A549 (cell line): ENCODE measurements around the gene FRMD8. TPM values are rescaled to one million over a fixed set of nuclear protein-coding genes. Genes with fewer than 3 reads are reported as not detected.
A peak's percentile ranks its signal among the peaks of the same experiment; 100 is the strongest.

Source experiments
- ATAC-seq, 2 experiments: fragments of 200-7000 bp in 1 of 2; fragments of >200 bp in 1 of 2; cut with Nextera tagmentation in 1 of 2; cut with Tn5 transposase in 1 of 2; 3 replicates each; pipeline versions ENCODE4 v1.8.0 to v1.9.1; 2018 to 2020; ENCODE audit warnings: mild to moderate bottlenecking in 1 of 2, moderate library complexity in 1 of 2
- CTCF ChIA-PET: fragments of 300-600 bp; sonication (Branson Sonifier 250); formaldehyde crosslinking; extraction: SDS; loops from one replicate; lab custom pipeline; 2021; ENCODE audit warnings: antibody characterized with exemption, inconsistent platforms; lab: Yijun Ruan, JAX
- POLR2A ChIA-PET: fragments of 350-600 bp; formaldehyde crosslinking; extraction: SDS; loops from one replicate; lab custom pipeline; 2021; ENCODE audit warnings: antibody characterized with exemption, inconsistent platforms; lab: Yijun Ruan, JAX
- DNase-seq, 2 experiments: peaks; one replicate each; pipeline versions ENCODE4 v3.0.0 to v3.0.0-alpha.2; 2011 to 2016; ENCODE audit warnings: low read depth in 1 of 2, low spot score in 1 of 2
- FAIRE-seq: peaks from 2 replicates; lab custom pipeline; 2011; peaks lifted over from hg19 to GRCh38; lab: Jason Lieb, UNC
- H3K27ac ChIP-seq, 2 experiments: fragments of >200 bp; sonication (Bioruptor Twin); formaldehyde crosslinking; 3 replicates each; pipeline ENCODE4 v1.5.1; 2016 to 2017
- H3K4me1 ChIP-seq: fragments of >200 bp; sonication (Bioruptor Twin); formaldehyde crosslinking; 3 replicates; pipeline ENCODE4 v1.6.1; 2016
- H3K4me2 ChIP-seq: fragments of >200 bp; sonication (Bioruptor Twin); formaldehyde crosslinking; 3 replicates; pipeline ENCODE4 v1.6.1; 2016
- H3K4me3 ChIP-seq: fragments of >200 bp; sonication (Bioruptor Twin); formaldehyde crosslinking; 3 replicates; pipeline ENCODE4 v1.5.1; 2016
- H3K9me3 ChIP-seq: fragments of >200 bp; sonication (Bioruptor Twin); formaldehyde crosslinking; 3 replicates; pipeline ENCODE4 v1.6.1; 2016
- BHLHE40 ChIP-seq: IDR thresholded peaks from 2 replicates; pipeline ENCODE4 v1.6.1; 2012; ENCODE audit warnings: low read depth, low read length, inconsistent platforms
- CEBPB ChIP-seq, 2 experiments: fragments of >200 bp in 1 of 2; sonication (Bioruptor Twin) in 1 of 2; formaldehyde crosslinking in 1 of 2; IDR thresholded peaks; 2 replicates each; pipeline ENCODE4 v1.6.1; 2012 to 2016
- CHD2 ChIP-seq: fragments of 150-350 bp; IDR thresholded peaks from 2 replicates; pipeline ENCODE4 v1.6.1; 2014; ENCODE audit warnings: low read length; ENCODE audit not compliant: partially characterized antibody
- CHD4 ChIP-seq: fragments of 200-600 bp; sonication (generic); IDR thresholded peaks from 2 replicates; pipeline ENCODE4 v1.6.1; 2016; ENCODE audit warnings: antibody characterized with exemption, mild to moderate bottlenecking, borderline replicate concordance
- ESRRA ChIP-seq: fragments of 150-350 bp; IDR thresholded peaks from 2 replicates; pipeline ENCODE4 v1.6.1; 2014; ENCODE audit warnings: mild to moderate bottlenecking, low read length, borderline replicate concordance
- FOSB ChIP-seq: fragments of 250-450 bp; sonication (Bioruptor Pico); IDR thresholded peaks from 2 replicates; pipeline ENCODE4 v1.5.0; 2020; ENCODE audit warnings: mild to moderate bottlenecking, moderate library complexity
- FOSL2 ChIP-seq, 2 experiments: fragments of 450-650 bp in 1 of 2; fragments of >200 bp in 1 of 2; sonication (Bioruptor Twin) in 1 of 2; formaldehyde crosslinking; IDR thresholded peaks; 2 replicates each; pipeline versions ENCODE4 v1.5.0 to v1.6.1; 2016 to 2020; ENCODE audit warnings: mild to moderate bottlenecking in 1 of 2, moderate library complexity in 1 of 2
- FOXS1 ChIP-seq: fragments of 250-450 bp; sonication (Bioruptor Pico); IDR thresholded peaks from 2 replicates; pipeline ENCODE4 v1.5.0; 2020; ENCODE audit warnings: mild to moderate bottlenecking, moderate library complexity
- HOXA7 ChIP-seq: fragments of 250-450 bp; sonication (Bioruptor Pico); IDR thresholded peaks from 2 replicates; pipeline ENCODE4 v1.5.0; 2020; ENCODE audit warnings: mild to moderate bottlenecking, moderate library complexity
- JUN ChIP-seq, 2 experiments: fragments of >200 bp; sonication (Bioruptor Twin); formaldehyde crosslinking; IDR thresholded peaks; 2 replicates in 1 of 2; 3 replicates in 1 of 2; pipeline ENCODE4 v1.6.1; 2016 to 2017
- JUNB ChIP-seq: fragments of >200 bp; sonication (Bioruptor Twin); formaldehyde crosslinking; IDR thresholded peaks from 2 replicates; pipeline ENCODE4 v1.6.1; 2016
- MAFK ChIP-seq: fragments of 450-650 bp; IDR thresholded peaks from 2 replicates; pipeline ENCODE4 v1.6.1; 2014; ENCODE audit not compliant: partially characterized antibody
- NFE2L2 ChIP-seq: fragments of 150-350 bp; conservative IDR thresholded peaks from 2 replicates; pipeline ENCODE4 v1.6.1; 2014; ENCODE audit warnings: low read length
- NPAS2 ChIP-seq: fragments of 250-450 bp; sonication (Bioruptor Pico); IDR thresholded peaks from 2 replicates; pipeline ENCODE4 v1.8.0; 2022; ENCODE audit warnings: mild to moderate bottlenecking, moderate library complexity, borderline replicate concordance
- RAD21 ChIP-seq, 2 experiments: fragments of >200 bp in 1 of 2; sonication (Bioruptor Twin) in 1 of 2; formaldehyde crosslinking in 1 of 2; IDR thresholded peaks in 1 of 2; conservative IDR thresholded peaks in 1 of 2; 2 replicates in 1 of 2; 3 replicates in 1 of 2; pipeline ENCODE4 v1.6.1; 2012 to 2018; ENCODE audit warnings: inconsistent platforms in 1 of 2
- RARB ChIP-seq: fragments of 250-450 bp; sonication (Bioruptor Pico); IDR thresholded peaks from 2 replicates; pipeline ENCODE4 v1.8.0; 2021; ENCODE audit warnings: mild to moderate bottlenecking, moderate library complexity
- RCOR1 ChIP-seq: fragments of 150-350 bp; IDR thresholded peaks from 2 replicates; pipeline ENCODE4 v1.6.1; 2014; ENCODE audit warnings: antibody characterized with exemption, low read length, low read depth
- RFX5 ChIP-seq: fragments of 450-650 bp; IDR thresholded peaks from 2 replicates; pipeline ENCODE4 v1.7.1; 2014; ENCODE audit warnings: antibody characterized with exemption, mild to moderate bottlenecking, moderate library complexity
- SREBF2 ChIP-seq: fragments of 450-650 bp; IDR thresholded peaks from 2 replicates; pipeline ENCODE4 v1.6.1; 2014; ENCODE audit warnings: mild to moderate bottlenecking, moderate library complexity
- TP53 ChIP-seq: fragments of 250-450 bp; sonication (Bioruptor Pico); IDR thresholded peaks from 2 replicates; pipeline ENCODE4 v1.5.0; 2021; ENCODE audit warnings: mild to moderate bottlenecking, moderate library complexity
- ZSCAN20 ChIP-seq: fragments of 250-450 bp; sonication (Bioruptor Pico); IDR thresholded peaks from 2 replicates; pipeline ENCODE4 v1.8.0; 2022; ENCODE audit warnings: mild to moderate bottlenecking, moderate library complexity
- WGBS: methylation state at CpG from one replicate; pipeline ENCODE4 v1.1.6; 2017; ENCODE audit errors: missing lambda C conversion rate; 5-methylcytosine and 5-hydroxymethylcytosine counted together
- polyA plus RNA-seq, 4 experiments: library from polyadenylated mRNA; depleted of rRNA in 3 of 4; stranded (reverse); fragments of >200 nt; fragmentation: RNase III in 1 of 4; extraction: RNeasy Plus Mini Kit Qiagen cat#74134 plus additional on column Dnase treatment in 1 of 4; gene quantifications; 2 replicates in 3 of 4; 3 replicates in 1 of 4; pipeline ENCODE4 v1.2.3, GENCODE V29; 2011 to 2017
- TF ChIP-seq, protein P1 (sequence below): fragments of >200 bp; sonication (Bioruptor Twin); formaldehyde crosslinking; IDR thresholded peaks from 3 replicates; pipeline ENCODE4 v1.6.1; 2016
- TF ChIP-seq, protein P2 (sequence below): fragments of 250-450 bp; sonication (Bioruptor Pico); IDR thresholded peaks from 2 replicates; pipeline ENCODE4 v1.5.0; 2021; ENCODE audit warnings: mild to moderate bottlenecking, moderate library complexity, borderline replicate concordance
- TF ChIP-seq, protein P3 (sequence below): IDR thresholded peaks from 2 replicates; pipeline ENCODE4 v1.6.1; 2012
- TF ChIP-seq, protein P4 (sequence below): fragments of >200 bp; sonication (Bioruptor Twin); formaldehyde crosslinking; IDR thresholded peaks from 3 replicates; pipeline ENCODE4 v1.5.1; 2016
- TF ChIP-seq, protein P5 (sequence below): fragments of 150-350 bp; IDR thresholded peaks from 2 replicates; pipeline ENCODE4 v1.6.1; 2014; ENCODE audit warnings: low read depth, mild to moderate bottlenecking, low read length

The FRMD8 gene
- polyA plus RNA-seq, 2 of the 4 experiments (the other 2 are of a cell fraction), result 12.9 to 20.0 TPM

DNA sequence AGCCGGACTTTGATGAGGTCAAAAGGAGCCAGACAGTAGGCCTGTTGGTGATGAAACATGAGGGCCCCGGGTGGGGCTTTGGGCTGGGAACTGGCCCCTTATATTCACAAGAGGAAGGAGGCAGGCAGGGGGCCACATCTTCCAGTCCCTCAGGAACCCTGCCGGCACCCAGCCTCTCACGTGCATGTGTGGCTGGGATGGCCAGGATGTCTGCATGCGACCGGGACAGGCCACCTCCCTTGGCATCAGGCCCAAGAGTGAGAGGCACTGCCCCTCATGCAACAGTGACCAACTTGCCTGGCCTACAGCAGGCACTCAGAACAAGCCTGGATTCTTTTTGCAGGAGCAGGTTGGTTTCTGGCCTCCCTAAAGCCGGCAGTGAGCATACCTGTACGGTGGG lies 9.4 kb upstream of the FRMD8 start:
- POLR2A ChIA-PET, result no interaction called here
- H3K4me3 ChIP-seq, result no peak overlapping the region
- 76% methylated on average over 6 of the region's 8 CpGs for WGBS
- no peak for FAIRE-seq
- no peak for TF ChIP-seq ESRRA
- TF ChIP-seq NPAS2 (CRISPR knock-in tag), result no peak
- no peak for TF ChIP-seq CEBPB (IDR thresholded peaks at IDR 0.05)
- no peak for TF ChIP-seq RARB (CRISPR knock-in tag)
- no peak for TF ChIP-seq MAFK
- no peak for TF ChIP-seq RAD21 (conservative IDR thresholded peaks at IDR 0.05 in 1 of 2, IDR thresholded peaks at IDR 0.05 in 1 of 2)
- TF ChIP-seq CHD2, result no peak
- TF ChIP-seq ZSCAN20, result no peak
- no peak for TF ChIP-seq TP53 (CRISPR knock-in tag)
- TF ChIP-seq RCOR1, result no peak
- no peak for TF ChIP-seq FOXS1
- TF ChIP-seq, protein P1, sequence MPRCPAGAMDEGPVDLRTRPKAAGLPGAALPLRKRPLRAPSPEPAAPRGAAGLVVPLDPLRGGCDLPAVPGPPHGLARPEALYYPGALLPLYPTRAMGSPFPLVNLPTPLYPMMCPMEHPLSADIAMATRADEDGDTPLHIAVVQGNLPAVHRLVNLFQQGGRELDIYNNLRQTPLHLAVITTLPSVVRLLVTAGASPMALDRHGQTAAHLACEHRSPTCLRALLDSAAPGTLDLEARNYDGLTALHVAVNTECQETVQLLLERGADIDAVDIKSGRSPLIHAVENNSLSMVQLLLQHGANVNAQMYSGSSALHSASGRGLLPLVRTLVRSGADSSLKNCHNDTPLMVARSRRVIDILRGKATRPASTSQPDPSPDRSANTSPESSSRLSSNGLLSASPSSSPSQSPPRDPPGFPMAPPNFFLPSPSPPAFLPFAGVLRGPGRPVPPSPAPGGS, result no peak
- TF ChIP-seq FOSB (CRISPR knock-in tag), result no peak
- no peak for TF ChIP-seq CHD4
- TF ChIP-seq, protein P2, sequence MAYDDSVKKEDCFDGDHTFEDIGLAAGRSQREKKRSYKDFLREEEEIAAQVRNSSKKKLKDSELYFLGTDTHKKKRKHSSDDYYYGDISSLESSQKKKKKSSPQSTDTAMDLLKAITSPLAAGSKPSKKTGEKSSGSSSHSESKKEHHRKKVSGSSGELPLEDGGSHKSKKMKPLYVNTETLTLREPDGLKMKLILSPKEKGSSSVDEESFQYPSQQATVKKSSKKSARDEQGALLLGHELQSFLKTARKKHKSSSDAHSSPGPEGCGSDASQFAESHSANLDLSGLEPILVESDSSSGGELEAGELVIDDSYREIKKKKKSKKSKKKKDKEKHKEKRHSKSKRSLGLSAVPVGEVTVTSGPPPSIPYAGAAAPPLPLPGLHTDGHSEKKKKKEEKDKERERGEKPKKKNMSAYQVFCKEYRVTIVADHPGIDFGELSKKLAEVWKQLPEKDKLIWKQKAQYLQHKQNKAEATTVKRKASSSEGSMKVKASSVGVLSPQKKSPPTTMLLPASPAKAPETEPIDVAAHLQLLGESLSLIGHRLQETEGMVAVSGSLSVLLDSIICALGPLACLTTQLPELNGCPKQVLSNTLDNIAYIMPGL (CRISPR knock-in tag), result no peak
- no peak for TF ChIP-seq RFX5
- no peak for TF ChIP-seq NFE2L2
- TF ChIP-seq FOSL2 (IDR thresholded peaks at IDR 0.05), result no peak
- TF ChIP-seq FOSL2 (CRISPR knock-in tag; IDR thresholded peaks at IDR 0.05), result no peak
- TF ChIP-seq, all 56 proteins: peak for 0
- CTCF ChIA-PET, result interaction anchor here (1.2 to 2.6 kb wide), 2 partner anchors 9 to 23 kb away, joined by 3 to 16 read pairs; no protein-coding TSS in a partner anchor
- Histone ChIP-seq H3K4me1 (peaks cover 48% of the 10 kb centered on the region), H3K9me3 (no peaks in the 10 kb centered on the region), H3K27ac (peak overlapping the region in 1 of 2 experiments; percentile 93; a peak in 3 of 6 replicates), H3K4me2 (no peak overlapping the region)
- ATAC-seq, result no peak
- DNase-seq, result no peak

DNA sequence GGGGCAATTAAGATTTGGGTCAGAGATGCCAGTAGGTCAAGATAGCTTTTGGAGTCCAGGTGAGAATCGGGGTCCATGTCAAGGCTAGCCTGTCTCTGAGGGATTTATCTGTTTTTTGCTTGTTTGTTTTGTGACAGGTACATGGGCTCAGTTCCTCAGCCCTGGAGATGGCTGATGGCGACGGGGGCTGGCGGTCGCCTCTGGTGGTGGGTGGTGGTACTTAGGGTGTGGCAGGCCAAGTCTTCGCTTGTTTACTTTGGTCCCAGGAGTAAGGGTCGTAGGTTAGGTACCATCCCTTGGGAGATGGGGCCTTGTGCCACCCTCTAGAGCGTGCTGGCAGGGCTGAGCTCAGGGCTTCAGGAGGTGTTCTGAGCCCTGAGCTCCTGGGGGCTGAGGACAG lies 8.7 kb upstream of the FRMD8 start:
- peak overlapping the region; percentile 11 to 93; a peak in 3 of 6 replicates for H3K27ac ChIP-seq
- 79% methylated on average over 8 of the region's 8 CpGs for WGBS
- no peak for TF ChIP-seq HOXA7 (CRISPR knock-in tag)
- TF ChIP-seq SREBF2, result no peak
- no peak for TF ChIP-seq RFX5
- TF ChIP-seq FOXS1, result no peak
- no peak for TF ChIP-seq BHLHE40
- TF ChIP-seq, protein P3, sequence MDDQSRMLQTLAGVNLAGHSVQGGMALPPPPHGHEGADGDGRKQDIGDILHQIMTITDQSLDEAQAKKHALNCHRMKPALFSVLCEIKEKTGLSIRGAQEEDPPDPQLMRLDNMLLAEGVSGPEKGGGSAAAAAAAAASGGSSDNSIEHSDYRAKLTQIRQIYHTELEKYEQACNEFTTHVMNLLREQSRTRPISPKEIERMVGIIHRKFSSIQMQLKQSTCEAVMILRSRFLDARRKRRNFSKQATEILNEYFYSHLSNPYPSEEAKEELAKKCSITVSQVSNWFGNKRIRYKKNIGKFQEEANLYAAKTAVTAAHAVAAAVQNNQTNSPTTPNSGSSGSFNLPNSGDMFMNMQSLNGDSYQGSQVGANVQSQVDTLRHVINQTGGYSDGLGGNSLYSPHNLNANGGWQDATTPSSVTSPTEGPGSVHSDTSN, result no peak
- no peak for TF ChIP-seq RAD21 (conservative IDR thresholded peaks at IDR 0.05 in 1 of 2, IDR thresholded peaks at IDR 0.05 in 1 of 2)
- TF ChIP-seq, protein P4, sequence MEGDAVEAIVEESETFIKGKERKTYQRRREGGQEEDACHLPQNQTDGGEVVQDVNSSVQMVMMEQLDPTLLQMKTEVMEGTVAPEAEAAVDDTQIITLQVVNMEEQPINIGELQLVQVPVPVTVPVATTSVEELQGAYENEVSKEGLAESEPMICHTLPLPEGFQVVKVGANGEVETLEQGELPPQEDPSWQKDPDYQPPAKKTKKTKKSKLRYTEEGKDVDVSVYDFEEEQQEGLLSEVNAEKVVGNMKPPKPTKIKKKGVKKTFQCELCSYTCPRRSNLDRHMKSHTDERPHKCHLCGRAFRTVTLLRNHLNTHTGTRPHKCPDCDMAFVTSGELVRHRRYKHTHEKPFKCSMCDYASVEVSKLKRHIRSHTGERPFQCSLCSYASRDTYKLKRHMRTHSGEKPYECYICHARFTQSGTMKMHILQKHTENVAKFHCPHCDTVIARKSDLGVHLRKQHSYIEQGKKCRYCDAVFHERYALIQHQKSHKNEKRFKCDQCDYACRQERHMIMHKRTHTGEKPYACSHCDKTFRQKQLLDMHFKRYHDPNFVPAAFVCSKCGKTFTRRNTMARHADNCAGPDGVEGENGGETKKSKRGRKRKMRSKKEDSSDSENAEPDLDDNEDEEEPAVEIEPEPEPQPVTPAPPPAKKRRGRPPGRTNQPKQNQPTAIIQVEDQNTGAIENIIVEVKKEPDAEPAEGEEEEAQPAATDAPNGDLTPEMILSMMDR, result no peak
- TF ChIP-seq JUN (IDR thresholded peaks at IDR 0.05), result no peak
- TF ChIP-seq, protein P5, sequence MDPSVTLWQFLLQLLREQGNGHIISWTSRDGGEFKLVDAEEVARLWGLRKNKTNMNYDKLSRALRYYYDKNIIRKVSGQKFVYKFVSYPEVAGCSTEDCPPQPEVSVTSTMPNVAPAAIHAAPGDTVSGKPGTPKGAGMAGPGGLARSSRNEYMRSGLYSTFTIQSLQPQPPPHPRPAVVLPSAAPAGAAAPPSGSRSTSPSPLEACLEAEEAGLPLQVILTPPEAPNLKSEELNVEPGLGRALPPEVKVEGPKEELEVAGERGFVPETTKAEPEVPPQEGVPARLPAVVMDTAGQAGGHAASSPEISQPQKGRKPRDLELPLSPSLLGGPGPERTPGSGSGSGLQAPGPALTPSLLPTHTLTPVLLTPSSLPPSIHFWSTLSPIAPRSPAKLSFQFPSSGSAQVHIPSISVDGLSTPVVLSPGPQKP, result no peak
- TF ChIP-seq JUNB, result no peak
- TF ChIP-seq, all 56 proteins: peak for 0
- Histone ChIP-seq H3K4me3 (no peak overlapping the region), H3K9me3 (no peaks in the 10 kb centered on the region), H3K4me2 (no peak overlapping the region), H3K4me1 (peaks cover 48% of the 10 kb centered on the region)
- DNase-seq, result no peak
- POLR2A ChIA-PET, result interaction anchor here (1.0 kb wide), 1 partner anchor 46 kb away, joined by 3 read pairs; no protein-coding TSS in a partner anchor
- CTCF ChIA-PET, result interaction anchor here (1.2 to 14.2 kb wide), 6 partner anchors 10 to 132 kb away, joined by 3 to 208 read pairs (median 10); partner anchors contain the start of gene NEAT1
- no peak for FAIRE-seq
- no peak for ATAC-seq
